HepG2 (cell line): ENCODE results near the gene OSBPL2. TPM values are rescaled to one million over a fixed set of nuclear protein-coding genes. Genes with fewer than 3 reads are reported as not detected.

Experiments
- AGO1 ChIP-seq: fragments of 200-400 bp; formaldehyde crosslinking; IDR thresholded peaks from 2 replicates; pipeline ENCODE4 v1.6.1; 2017; ENCODE audit warnings: mild to moderate bottlenecking, low read depth, low read length, moderate library complexity; ENCODE audit not compliant: poor library complexity, severe bottlenecking
- ATM ChIP-seq: fragments of 450-650 bp; IDR thresholded peaks from 2 replicates; pipeline ENCODE4 v1.7.1; 2017; ENCODE audit warnings: mild to moderate bottlenecking, borderline replicate concordance
- CENPX ChIP-seq: sonication (generic); formaldehyde crosslinking; IDR thresholded peaks from 2 replicates; pipeline ENCODE4 v1.9.0; 2021; ENCODE audit warnings: mild to moderate bottlenecking, missing genetic modification reagents, moderate library complexity
- HOXA7 ChIP-seq: sonication (generic); formaldehyde crosslinking; IDR thresholded peaks from 2 replicates; pipeline ENCODE4 v1.8.1; 2022; ENCODE audit warnings: mild to moderate bottlenecking, missing genetic modification reagents, moderate library complexity
- IRX3 ChIP-seq: sonication (generic); formaldehyde crosslinking; IDR thresholded peaks from 2 replicates; pipeline ENCODE4 v1.8.1; 2023; ENCODE audit warnings: mild to moderate bottlenecking, low read depth, missing genetic modification reagents, borderline replicate concordance
- KMT2B ChIP-seq: IDR thresholded peaks from 2 replicates; pipeline ENCODE4 v1.6.1; 2016; ENCODE audit warnings: missing genetic modification reagents, missing compliant biosample characterization
- MEIS2 ChIP-seq: sonication (generic); formaldehyde crosslinking; IDR thresholded peaks from 2 replicates; pipeline ENCODE4 v1.9.0; 2021; ENCODE audit warnings: mild to moderate bottlenecking, missing genetic modification reagents
- NFE2 ChIP-seq: sonication (generic); formaldehyde crosslinking; IDR thresholded peaks from 2 replicates; pipeline ENCODE4 v1.4.0; 2020; ENCODE audit warnings: missing genetic modification reagents
- NFYB ChIP-seq: sonication (generic); formaldehyde crosslinking; IDR thresholded peaks from 2 replicates; pipeline ENCODE4 v1.4.0; 2020; ENCODE audit warnings: missing genetic modification reagents
- NR2F6 ChIP-seq, 2 experiments: IDR thresholded peaks; 2 replicates each; pipeline ENCODE4 v1.6.1; 2016; ENCODE audit warnings: antibody characterized with exemption in 1 of 2, mild to moderate bottlenecking in 1 of 2
- POGZ ChIP-seq: sonication (generic); formaldehyde crosslinking; IDR thresholded peaks from 2 replicates; pipeline ENCODE4 v1.4.0; 2020; ENCODE audit warnings: mild to moderate bottlenecking, missing genetic modification reagents
- PRMT3 ChIP-seq: sonication (generic); formaldehyde crosslinking; IDR thresholded peaks from 2 replicates; pipeline ENCODE4 v1.8.1; 2022; ENCODE audit warnings: low read depth, mild to moderate bottlenecking, moderate library complexity, missing genetic modification reagents, borderline replicate concordance
- RXRB ChIP-seq: IDR thresholded peaks from 2 replicates; pipeline ENCODE4 v1.6.1; 2016; ENCODE audit warnings: borderline replicate concordance, missing genetic modification reagents, missing compliant biosample characterization
- ZBTB1 ChIP-seq: sonication (generic); formaldehyde crosslinking; IDR thresholded peaks from 2 replicates; pipeline ENCODE4 v1.4.0; 2020; ENCODE audit warnings: missing genetic modification reagents, borderline replicate concordance
- ZNF704 ChIP-seq: sonication (generic); formaldehyde crosslinking; IDR thresholded peaks from 2 replicates; pipeline ENCODE4 v1.8.1; 2023; ENCODE audit warnings: mild to moderate bottlenecking, inconsistent platforms, moderate library complexity, missing genetic modification reagents, borderline replicate concordance
- ZNF83 ChIP-seq: sonication (generic); formaldehyde crosslinking; IDR thresholded peaks from 2 replicates; pipeline ENCODE4 v1.4.0; 2020; ENCODE audit warnings: missing genetic modification reagents, mild to moderate bottlenecking, borderline replicate concordance
- polyA plus RNA-seq, 8 experiments: library from polyadenylated mRNA; depleted of rRNA in 3 of 8; stranded (reverse) in 7 of 8; unstranded in 1 of 8; fragments of >200 nt; fragmentation: Illumina TruSeq in 4 of 8; extraction: Trizol in 4 of 8; gene quantifications; 2 replicates each; pipeline versions ENCODE4 v1.2.1 to v1.2.3, GENCODE V29; 2011 to 2016; ENCODE audit warnings: low read depth in 4 of 8, missing spikeins in 1 of 8, mixed read lengths in 1 of 8; ENCODE audit not compliant: insufficient read depth in 1 of 8
- total RNA-seq, 5 experiments: library from RNA; depleted of rRNA; stranded (reverse); fragments of >200 nt; fragmentation: Illumina TruSeq; extraction: Trizol; gene quantifications; 2 replicates each; pipeline ENCODE4 v1.2.3, GENCODE V29; 2016; ENCODE audit warnings: low read depth in 1 of 5
- TF ChIP-seq, protein P1 (sequence below): sonication (generic); formaldehyde crosslinking; IDR thresholded peaks from 2 replicates; pipeline ENCODE4 v1.9.0; 2021; ENCODE audit warnings: missing genetic modification reagents, mild to moderate bottlenecking, borderline replicate concordance
- TF ChIP-seq, protein P2 (sequence below): sonication (generic); formaldehyde crosslinking; IDR thresholded peaks from 2 replicates; pipeline ENCODE4 v1.4.0; 2020; ENCODE audit warnings: missing genetic modification reagents
- TF ChIP-seq, protein P3 (sequence below): sonication (generic); formaldehyde crosslinking; conservative IDR thresholded peaks from 2 replicates; pipeline ENCODE4 v1.8.0; 2022; ENCODE audit warnings: mild to moderate bottlenecking, moderate library complexity, missing genetic modification reagents
- TF ChIP-seq, protein P4 (sequence below): sonication (generic); formaldehyde crosslinking; IDR thresholded peaks from 2 replicates; pipeline ENCODE4 v1.4.0; 2020; ENCODE audit warnings: mild to moderate bottlenecking, missing genetic modification reagents

OSBPL2 gene
- total and polyA plus RNA-seq, 2 of the 13 experiments (the other 11 are each of a cell fraction or from before 2014, with no cell fraction given), result 18.5 to 37.4 TPM

- TF ChIP-seq, protein P1, sequence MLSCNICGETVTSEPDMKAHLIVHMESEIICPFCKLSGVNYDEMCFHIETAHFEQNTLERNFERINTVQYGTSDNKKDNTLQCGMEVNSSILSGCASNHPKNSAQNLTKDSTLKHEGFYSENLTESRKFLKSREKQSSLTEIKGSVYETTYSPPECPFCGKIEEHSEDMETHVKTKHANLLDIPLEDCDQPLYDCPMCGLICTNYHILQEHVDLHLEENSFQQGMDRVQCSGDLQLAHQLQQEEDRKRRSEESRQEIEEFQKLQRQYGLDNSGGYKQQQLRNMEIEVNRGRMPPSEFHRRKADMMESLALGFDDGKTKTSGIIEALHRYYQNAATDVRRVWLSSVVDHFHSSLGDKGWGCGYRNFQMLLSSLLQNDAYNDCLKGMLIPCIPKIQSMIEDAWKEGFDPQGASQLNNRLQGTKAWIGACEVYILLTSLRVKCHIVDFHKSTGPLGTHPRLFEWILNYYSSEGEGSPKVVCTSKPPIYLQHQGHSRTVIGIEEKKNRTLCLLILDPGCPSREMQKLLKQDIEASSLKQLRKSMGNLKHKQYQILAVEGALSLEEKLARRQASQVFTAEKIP (CRISPR knock-in tag), result no peak
- TF ChIP-seq CENPX (CRISPR knock-in tag), result no peak
- no peak for TF ChIP-seq NFYB (CRISPR knock-in tag)
- no peak for TF ChIP-seq AGO1
- no peak for TF ChIP-seq ATM
- TF ChIP-seq, protein P2, sequence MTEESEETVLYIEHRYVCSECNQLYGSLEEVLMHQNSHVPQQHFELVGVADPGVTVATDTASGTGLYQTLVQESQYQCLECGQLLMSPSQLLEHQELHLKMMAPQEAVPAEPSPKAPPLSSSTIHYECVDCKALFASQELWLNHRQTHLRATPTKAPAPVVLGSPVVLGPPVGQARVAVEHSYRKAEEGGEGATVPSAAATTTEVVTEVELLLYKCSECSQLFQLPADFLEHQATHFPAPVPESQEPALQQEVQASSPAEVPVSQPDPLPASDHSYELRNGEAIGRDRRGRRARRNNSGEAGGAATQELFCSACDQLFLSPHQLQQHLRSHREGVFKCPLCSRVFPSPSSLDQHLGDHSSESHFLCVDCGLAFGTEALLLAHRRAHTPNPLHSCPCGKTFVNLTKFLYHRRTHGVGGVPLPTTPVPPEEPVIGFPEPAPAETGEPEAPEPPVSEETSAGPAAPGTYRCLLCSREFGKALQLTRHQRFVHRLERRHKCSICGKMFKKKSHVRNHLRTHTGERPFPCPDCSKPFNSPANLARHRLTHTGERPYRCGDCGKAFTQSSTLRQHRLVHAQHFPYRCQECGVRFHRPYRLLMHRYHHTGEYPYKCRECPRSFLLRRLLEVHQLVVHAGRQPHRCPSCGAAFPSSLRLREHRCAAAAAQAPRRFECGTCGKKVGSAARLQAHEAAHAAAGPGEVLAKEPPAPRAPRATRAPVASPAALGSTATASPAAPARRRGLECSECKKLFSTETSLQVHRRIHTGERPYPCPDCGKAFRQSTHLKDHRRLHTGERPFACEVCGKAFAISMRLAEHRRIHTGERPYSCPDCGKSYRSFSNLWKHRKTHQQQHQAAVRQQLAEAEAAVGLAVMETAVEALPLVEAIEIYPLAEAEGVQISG (CRISPR knock-in tag), result no peak
- no peak for TF ChIP-seq ZNF83 (CRISPR knock-in tag)
- TF ChIP-seq POGZ (CRISPR knock-in tag), result no peak
- TF ChIP-seq, protein P3, sequence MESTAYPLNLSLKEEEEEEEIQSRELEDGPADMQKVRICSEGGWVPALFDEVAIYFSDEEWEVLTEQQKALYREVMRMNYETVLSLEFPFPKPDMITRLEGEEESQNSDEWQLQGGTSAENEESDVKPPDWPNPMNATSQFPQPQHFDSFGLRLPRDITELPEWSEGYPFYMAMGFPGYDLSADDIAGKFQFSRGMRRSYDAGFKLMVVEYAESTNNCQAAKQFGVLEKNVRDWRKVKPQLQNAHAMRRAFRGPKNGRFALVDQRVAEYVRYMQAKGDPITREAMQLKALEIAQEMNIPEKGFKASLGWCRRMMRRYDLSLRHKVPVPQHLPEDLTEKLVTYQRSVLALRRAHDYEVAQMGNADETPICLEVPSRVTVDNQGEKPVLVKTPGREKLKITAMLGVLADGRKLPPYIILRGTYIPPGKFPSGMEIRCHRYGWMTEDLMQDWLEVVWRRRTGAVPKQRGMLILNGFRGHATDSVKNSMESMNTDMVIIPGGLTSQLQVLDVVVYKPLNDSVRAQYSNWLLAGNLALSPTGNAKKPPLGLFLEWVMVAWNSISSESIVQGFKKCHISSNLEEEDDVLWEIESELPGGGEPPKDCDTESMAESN (CRISPR knock-in tag), result no peak
- no peak for TF ChIP-seq NFE2 (CRISPR knock-in tag)
- TF ChIP-seq IRX3 (CRISPR knock-in tag), result no peak
- no peak for TF ChIP-seq HOXA7
- TF ChIP-seq, protein P4, sequence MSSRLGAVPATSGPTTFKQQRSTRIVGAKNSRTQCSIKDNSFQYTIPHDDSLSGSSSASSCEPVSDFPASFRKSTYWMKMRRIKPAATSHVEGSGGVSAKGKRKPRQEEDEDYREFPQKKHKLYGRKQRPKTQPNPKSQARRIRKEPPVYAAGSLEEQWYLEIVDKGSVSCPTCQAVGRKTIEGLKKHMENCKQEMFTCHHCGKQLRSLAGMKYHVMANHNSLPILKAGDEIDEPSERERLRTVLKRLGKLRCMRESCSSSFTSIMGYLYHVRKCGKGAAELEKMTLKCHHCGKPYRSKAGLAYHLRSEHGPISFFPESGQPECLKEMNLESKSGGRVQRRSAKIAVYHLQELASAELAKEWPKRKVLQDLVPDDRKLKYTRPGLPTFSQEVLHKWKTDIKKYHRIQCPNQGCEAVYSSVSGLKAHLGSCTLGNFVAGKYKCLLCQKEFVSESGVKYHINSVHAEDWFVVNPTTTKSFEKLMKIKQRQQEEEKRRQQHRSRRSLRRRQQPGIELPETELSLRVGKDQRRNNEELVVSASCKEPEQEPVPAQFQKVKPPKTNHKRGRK, result no peak
- no peak; the same call in 1 of the 2 replicates for TF ChIP-seq MEIS2 (CRISPR knock-in tag)
- TF ChIP-seq PRMT3, result no peak
- TF ChIP-seq NR2F6 (IDR thresholded peaks at IDR 0.05), result no peak
- no peak for TF ChIP-seq NR2F6 (CRISPR knock-in tag; IDR thresholded peaks at IDR 0.05)
- TF ChIP-seq KMT2B (CRISPR knock-in tag), result no peak
- TF ChIP-seq RXRB (CRISPR knock-in tag), result no peak
- no peak for TF ChIP-seq ZBTB1
- TF ChIP-seq ZNF704 (CRISPR knock-in tag), result no peak
These were observed 59.3 kb downstream of the OSBPL2 start (continued) for GRCh38 chr20:62297449-62298227.
